Activated CD8-positive, alpha-beta T cell treated with anti-CD3 and anti-CD28 coated beads for 36 hours (primary cell): ENCODE results near the gene RPUSD1. TPM values are rescaled to one million over a fixed set of nuclear protein-coding genes. Genes with fewer than 3 reads are reported as not detected.
"Not testable (repeated sequence)": the region's sequence is repeated elsewhere in the genome, so short reads cannot be mapped to it uniquely, and the experiment has no call there.

Experiments used
- ATAC-seq: fragments of 200-7000 bp; cut with Tn5 transposase; one replicate; pipeline ENCODE4 v1.10.0; 2021; ENCODE audit warnings: mild to moderate bottlenecking, moderate library complexity
- CTCF ChIA-PET: fragments of 350-600 bp; sonication (Branson Sonifier 250); formaldehyde crosslinking; loops from one replicate; lab custom pipeline; 2021; ENCODE audit warnings: antibody characterized with exemption; lab: Charles Lee
- POLR2A ChIA-PET: fragments of 350-600 bp; sonication (Branson Sonifier 250); formaldehyde crosslinking; loops from one replicate; lab custom pipeline; 2021; ENCODE audit warnings: antibody characterized with exemption; lab: Charles Lee
- DNase-seq: peaks from one replicate; pipeline ENCODE4 v3.0.0-alpha.2; 2020
- H3K27ac Mint-ChIP-seq: one replicate; pipeline ENCODE4 v1.8.0; 2021; ENCODE audit warnings: mild to moderate bottlenecking, mixed read lengths
- H3K27me3 Mint-ChIP-seq: one replicate; pipeline ENCODE4 v1.8.0; 2021; ENCODE audit warnings: mixed read lengths
- H3K36me3 Mint-ChIP-seq: one replicate; pipeline ENCODE4 v1.8.0; 2021; ENCODE audit warnings: low read depth, mixed read lengths
- H3K4me1 Mint-ChIP-seq: one replicate; pipeline ENCODE4 v1.8.0; 2021; ENCODE audit warnings: low read depth, mixed read lengths
- H3K4me3 Mint-ChIP-seq: one replicate; pipeline ENCODE4 v1.8.0; 2021; ENCODE audit warnings: mild to moderate bottlenecking, moderate library complexity, mixed read lengths
- H3K9me3 Mint-ChIP-seq: one replicate; pipeline ENCODE4 v1.8.0; 2021; ENCODE audit warnings: mixed read lengths
- CTCF ChIP-seq: fragments of 200-600 bp; IDR thresholded peaks from one replicate; pipeline ENCODE4 v1.8.0; 2022; ENCODE audit warnings: antibody characterized with exemption, mild to moderate bottlenecking
- intact Hi-C: fragments of 100-400 bp; cut with micrococcal nuclease; formaldehyde crosslinking; loops from one replicate; pipeline ENCODE4 v1.10.0; 2022
- total RNA-seq, 2 experiments: library from RNA; stranded (reverse); gene quantifications; one replicate each; pipeline ENCODE4 v1.2.3, GENCODE V29; 2021

The RPUSD1 gene
- total RNA-seq, 2 experiments from 2014 or later: 17.1 to 18.1 TPM

GRCh38 chr16:822909-823297 is 34.7 kb upstream of the RPUSD1 start:
- intact Hi-C loops: no loop called here
- ATAC-seq (no peak), DNase-seq (no peak)
- H3K4me1 Mint-ChIP-seq: peaks cover 6% of the 10 kb centered on the region
- H3K9me3 Mint-ChIP-seq: no peaks in the 10 kb centered on the region
- no peaks in the 10 kb centered on the region for H3K36me3 Mint-ChIP-seq
- H3K27me3 Mint-ChIP-seq: peaks cover 8% of the 10 kb centered on the region
- TF ChIP-seq CTCF: no peak
- no peak overlapping the region for H3K4me3 Mint-ChIP-seq
- no peak overlapping the region for H3K27ac Mint-ChIP-seq
- ChIA-PET POLR2A (no interaction called here), CTCF (no interaction called here)

GRCh38 chr16:822174-822908 is 34.2 kb upstream of the RPUSD1 start:
- no peak for TF ChIP-seq CTCF
- no peak for ATAC-seq
- Mint-ChIP-seq H3K9me3 (no peaks in the 10 kb centered on the region), H3K27ac (no peak overlapping the region), H3K36me3 (no peaks in the 10 kb centered on the region), H3K4me3 (no peak overlapping the region), H3K4me1 (peaks cover 6% of the 10 kb centered on the region), H3K27me3 (peaks cover 8% of the 10 kb centered on the region)
- CTCF ChIA-PET: no interaction called here
- POLR2A ChIA-PET: interaction anchor here (0.6 kb wide), 1 partner anchor 315 kb away, joined by 3 read pairs; no protein-coding TSS in a partner anchor
- intact Hi-C loops: no loop called here
- no peak for DNase-seq

- peaks cover 6% of the 10 kb centered on the region for H3K4me1 Mint-ChIP-seq
- no peak for DNase-seq
- H3K4me3 Mint-ChIP-seq: no peak overlapping the region
- intact Hi-C loops: no loop called here
- no peak for ATAC-seq
- POLR2A ChIA-PET: interaction anchor here (0.6 kb wide), 1 partner anchor 316 kb away, joined by 3 read pairs; no protein-coding TSS in a partner anchor
- H3K36me3 Mint-ChIP-seq: no peaks in the 10 kb centered on the region
- CTCF ChIA-PET: no interaction called here
- no peak overlapping the region for H3K27ac Mint-ChIP-seq
- H3K27me3 Mint-ChIP-seq: peaks cover 8% of the 10 kb centered on the region
- TF ChIP-seq CTCF: no peak
- H3K9me3 Mint-ChIP-seq: no peaks in the 10 kb centered on the region
Observed at GRCh38 chr16:821751-822150, 33.6 kb upstream of the RPUSD1 start.

- Mint-ChIP-seq H3K9me3 (no peaks in the 10 kb centered on the region), H3K27ac (no peak overlapping the region), H3K4me3 (no peak overlapping the region), H3K36me3 (no peaks in the 10 kb centered on the region), H3K4me1 (peaks cover 6% of the 10 kb centered on the region), H3K27me3 (peaks cover 9% of the 10 kb centered on the region)
- TF ChIP-seq CTCF: no peak
- ATAC-seq: no peak
- intact Hi-C loops: no loop called here
- no peak for DNase-seq
- ChIA-PET POLR2A (no interaction called here), CTCF (no interaction called here)
Observed at GRCh38 chr16:820748-821147, 32.6 kb upstream of the RPUSD1 start.

GRCh38 chr16:820044-820408 is 31.8 kb upstream of the RPUSD1 start:
- H3K27me3 Mint-ChIP-seq, H3K4me1 Mint-ChIP-seq, intact Hi-C loops, H3K9me3 Mint-ChIP-seq, H3K4me3 Mint-ChIP-seq, H3K27ac Mint-ChIP-seq, H3K36me3 Mint-ChIP-seq, ATAC-seq, DNase-seq: not testable (repeated sequence)
- ChIA-PET POLR2A (interaction anchor here (1.0 kb wide), 1 partner anchor 79 kb away, joined by 3 read pairs; the partner anchor contains the start of gene CIAO3), CTCF (interaction anchor here (0.7 kb wide), 1 partner anchor 237 kb away, joined by 3 read pairs; no protein-coding TSS in a partner anchor)
